AG08395 (cell line): ENCODE results near the gene CROCC2.

Source experiments
- DNase-seq: peaks from one replicate; pipeline ENCODE4 v3.0.0; 2012; ENCODE audit warnings: mixed read lengths, low spot score

Gene CROCC2

DNA sequence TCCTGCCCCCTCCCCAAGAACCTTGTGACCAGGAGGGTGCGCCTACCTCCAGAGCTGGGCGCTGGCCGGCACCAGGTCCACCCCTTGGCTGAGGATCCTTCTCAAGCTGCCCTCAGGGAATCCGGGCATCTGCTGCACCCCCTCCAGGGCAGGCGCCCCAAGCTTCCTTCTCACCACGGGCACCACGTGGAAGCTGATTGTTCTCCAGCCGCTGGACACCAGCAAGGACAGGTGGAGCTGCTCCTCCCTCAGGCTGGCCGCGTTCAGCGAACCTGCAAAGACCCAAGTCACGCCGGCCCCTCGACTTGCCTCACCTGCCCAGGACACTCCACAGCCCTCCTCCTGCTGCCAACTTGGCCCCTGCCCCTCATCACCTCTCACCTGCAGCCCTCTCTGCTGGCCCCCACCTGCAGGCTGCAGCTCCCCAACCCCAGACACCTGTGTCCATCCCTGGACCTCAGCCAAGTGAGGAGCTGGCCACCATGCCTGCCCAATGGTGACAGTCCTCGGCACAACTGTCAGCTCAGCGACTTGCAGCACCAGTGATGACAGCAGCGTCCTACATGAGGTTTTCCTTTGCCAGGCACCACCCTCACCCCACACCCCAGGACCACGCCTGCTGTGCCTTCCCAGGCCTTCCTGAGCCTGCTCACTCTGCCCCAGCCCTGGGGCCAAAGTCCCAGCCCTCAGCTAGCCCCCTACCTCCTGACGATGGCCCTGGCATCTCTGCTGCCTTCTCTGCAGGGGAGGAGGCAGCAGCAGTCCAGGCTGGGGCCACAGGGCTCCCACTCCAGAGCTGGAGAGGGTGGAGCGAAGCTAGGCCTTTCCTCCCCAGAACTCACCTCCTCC lies 14.4 kb upstream of the CROCC2 start:
- DNase-seq = no peak

DNA sequence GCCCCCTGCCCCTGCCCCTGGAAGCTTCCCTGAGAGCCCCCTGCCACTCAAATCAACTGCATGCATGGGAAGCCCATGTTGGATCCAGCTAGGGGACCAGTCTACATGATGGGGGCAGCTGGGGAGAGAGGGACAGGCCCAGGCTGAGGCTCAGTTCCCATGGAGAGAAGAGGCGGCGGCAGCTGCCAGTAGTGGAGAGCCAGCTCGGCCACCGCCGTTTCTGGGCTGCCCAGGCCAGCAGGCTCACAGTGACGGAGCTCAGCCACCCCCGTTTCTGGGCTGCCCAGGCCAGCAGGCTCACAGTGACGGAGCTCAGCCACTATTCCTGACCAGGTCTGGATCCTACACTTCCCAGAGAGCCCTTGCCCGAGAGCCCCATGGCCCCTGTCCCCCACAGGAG lies 13.8 kb upstream of the CROCC2 start:
- DNase-seq = no peak

- no peak for DNase-seq
These were observed 13.2 kb upstream of the CROCC2 start for GRCh38 chr2:240892925-240893324.

DNA sequence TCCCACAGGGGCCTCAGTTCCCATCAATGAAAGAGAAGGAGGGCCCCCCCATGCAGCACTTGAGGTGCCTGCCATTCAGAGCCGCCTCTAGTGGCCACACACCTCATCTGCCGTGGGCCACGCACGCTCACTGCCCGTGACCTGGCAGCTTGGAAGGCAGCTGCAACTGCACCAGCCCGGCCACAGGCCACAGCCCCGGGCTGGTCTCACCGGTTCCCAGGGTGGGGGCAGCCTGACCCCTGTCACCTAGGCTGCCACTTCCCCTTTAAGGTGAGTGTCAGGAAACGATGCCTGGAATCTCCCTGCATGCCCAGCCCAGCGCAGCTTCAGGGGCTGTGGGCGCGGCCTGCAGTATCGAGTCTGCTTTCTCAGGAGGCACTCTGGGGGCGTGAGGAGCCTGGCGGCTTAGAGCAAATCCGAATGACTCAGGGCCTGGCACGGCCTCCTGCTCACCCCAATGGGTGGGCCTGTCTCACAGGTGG lies 12.7 kb upstream of the CROCC2 start:
- DNase-seq = peak; percentile 60

DNA sequence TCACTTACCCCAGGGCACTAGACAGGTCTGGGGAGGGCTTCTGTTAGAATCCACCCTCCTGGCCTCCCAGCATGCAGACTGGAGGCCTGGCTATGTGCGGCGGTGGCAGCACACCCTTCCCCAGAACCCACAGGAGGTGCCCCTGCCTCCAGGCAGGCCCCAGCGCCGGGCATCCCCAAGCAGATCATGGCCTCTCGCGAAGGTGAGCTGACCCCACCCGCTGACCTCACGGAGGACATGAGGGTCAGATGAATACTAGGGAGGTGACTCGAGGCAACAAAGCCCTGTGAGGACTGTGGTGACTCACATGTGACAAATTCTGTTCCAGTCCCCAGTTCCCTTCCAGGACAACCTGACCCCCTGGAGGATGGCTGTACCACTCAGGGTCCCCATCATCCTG lies 12.1 kb upstream of the CROCC2 start:
- no peak for DNase-seq

GRCh38 chr2:240894836-240895558 lies 11.1 kb upstream of the CROCC2 start:
- DNase-seq = no peak

DNA sequence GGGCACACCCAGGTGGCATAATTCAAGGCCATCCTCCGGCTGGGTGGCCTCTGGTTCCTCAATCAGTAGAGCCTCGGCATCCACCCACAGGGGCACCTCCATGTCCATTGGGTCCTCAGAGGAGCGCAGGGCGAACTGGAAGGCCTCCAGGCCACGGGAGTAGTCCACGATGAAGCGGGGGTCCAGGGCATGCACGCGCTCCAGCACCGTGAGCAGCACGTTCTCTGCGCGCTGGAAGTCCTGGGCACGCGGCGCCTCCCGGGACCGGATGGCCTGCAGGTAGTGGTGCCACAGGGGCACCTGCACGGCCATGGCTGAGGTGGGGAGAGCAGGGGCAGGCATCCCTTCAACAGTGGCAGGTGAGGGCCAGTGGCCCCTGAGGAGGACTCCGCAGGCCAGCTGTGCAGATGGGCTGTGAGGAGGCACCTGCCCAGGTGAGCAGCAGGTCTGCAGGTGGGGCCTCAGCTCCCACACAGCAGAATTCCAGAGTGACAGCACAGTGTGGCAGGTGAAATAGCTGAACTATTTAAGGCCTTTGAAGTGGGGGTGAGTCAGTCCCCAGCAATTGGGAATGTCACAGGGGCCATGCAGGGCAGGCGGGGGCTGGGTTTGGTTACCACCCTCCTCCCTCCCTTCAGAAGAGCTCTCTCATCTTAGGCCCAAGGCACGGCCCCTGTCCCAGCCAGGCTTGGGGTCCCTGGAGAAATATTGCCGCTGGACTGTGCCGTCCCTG lies 10.3 kb upstream of the CROCC2 start, which contains the start of gene MAB21L4:
Gene MAB21L4, minus strand, starts transcription at position 501 of the 733 bp plus-strand sequence. Its CDS starts 159 bp downstream, at position 342.
- no peak for DNase-seq

- DNase-seq = no peak
These were observed 9.7 kb upstream of the CROCC2 start for GRCh38 chr2:240896394-240896793.

DNA sequence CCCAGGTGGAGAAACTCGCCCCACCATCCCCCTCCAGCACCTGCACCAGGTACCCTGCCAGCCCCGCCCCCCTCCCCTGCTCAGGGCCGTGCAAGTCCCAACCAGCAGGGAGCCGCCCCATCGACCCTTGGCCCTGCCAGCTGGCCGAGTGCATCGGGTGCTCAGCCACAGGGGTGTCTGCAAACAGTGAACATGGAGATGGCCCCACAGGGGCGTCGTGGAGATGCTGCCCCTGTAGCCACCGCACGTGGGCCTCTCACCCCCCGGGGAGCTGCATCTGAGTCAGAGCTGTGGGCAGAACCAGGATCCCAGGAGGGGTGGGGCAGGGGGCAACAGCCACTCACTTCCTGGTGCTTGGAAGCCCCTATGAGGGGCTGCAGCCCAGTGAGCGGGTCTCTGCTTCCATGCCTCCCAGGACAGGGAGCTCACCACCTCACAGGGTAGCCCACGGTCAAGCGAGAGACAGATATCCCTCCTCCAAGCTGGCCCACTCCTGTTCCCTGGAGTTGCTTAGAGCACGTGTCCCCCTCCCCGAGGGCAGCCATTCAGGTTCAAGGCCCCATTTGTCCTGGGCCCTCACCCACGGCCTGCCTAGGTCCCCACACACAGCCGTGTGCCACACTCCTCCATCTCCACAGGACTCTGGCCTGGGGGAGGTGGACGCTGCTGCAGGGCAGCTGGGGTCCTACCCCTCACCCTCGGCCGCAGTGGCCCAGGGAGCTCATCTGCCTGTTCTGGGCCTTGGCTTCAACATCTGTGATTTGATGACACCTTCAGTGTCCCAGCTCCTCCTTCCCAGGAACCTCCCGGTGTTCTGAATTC lies 9.1 kb upstream of the CROCC2 start:
- no peak for DNase-seq

- DNase-seq = no peak
These were observed 7.9 kb upstream of the CROCC2 start for GRCh38 chr2:240898108-240898730.

DNA sequence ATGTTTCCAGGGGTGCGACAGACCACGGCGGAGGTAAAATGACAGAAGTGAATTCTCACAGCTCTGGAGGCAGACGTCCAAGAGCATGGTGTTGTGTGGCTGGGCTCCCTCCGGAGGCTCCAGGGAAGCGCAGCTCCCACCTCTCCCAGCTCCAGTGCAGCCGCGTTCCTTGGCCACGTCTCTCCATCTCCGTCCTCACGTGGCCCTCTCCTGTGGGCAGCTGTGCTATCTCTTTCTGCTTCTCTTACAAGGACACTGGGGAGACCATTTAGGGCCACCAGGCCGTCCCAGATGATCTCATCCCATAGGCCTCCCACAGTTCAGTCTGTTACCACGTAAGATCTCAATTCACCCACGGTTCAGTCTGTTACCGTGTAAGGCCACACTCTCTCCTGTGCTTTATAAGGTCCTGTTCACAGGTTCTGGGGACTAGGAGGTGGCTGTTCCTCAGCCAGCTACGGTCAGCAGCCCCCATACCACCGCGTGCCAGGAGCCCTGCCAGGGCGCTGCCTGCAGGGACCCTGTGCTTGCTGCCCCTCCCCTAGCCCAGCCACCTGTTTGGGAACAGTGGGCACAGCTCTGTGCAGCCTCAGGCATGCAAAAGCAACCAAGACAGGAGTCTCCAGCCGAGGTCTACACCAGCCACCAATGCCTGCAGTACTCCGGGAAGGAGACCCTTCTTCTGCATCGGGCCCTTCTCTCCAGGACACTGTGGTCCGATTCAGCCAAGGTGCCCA lies 7.2 kb upstream of the CROCC2 start:
- no peak for DNase-seq

DNA sequence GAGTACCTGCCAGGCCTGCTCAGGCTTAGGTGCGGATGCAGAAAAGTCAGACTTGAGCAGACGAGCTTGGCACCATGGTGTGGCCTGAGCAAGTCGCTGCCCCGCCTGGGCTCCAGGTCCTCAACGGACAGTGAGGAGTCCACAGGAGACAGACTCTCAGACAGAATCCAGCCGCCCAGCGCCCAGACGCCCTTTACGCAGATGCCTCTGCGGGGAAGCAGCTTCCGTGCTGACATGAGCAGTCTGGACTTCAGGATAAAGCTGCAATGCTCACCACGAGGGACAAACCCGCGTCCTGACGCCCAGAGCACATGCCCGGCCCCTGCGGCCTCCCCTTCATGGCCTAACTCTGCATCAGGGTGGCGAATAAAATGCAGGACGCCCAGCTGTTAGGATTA lies 6.7 kb upstream of the CROCC2 start:
- no peak for DNase-seq

DNA sequence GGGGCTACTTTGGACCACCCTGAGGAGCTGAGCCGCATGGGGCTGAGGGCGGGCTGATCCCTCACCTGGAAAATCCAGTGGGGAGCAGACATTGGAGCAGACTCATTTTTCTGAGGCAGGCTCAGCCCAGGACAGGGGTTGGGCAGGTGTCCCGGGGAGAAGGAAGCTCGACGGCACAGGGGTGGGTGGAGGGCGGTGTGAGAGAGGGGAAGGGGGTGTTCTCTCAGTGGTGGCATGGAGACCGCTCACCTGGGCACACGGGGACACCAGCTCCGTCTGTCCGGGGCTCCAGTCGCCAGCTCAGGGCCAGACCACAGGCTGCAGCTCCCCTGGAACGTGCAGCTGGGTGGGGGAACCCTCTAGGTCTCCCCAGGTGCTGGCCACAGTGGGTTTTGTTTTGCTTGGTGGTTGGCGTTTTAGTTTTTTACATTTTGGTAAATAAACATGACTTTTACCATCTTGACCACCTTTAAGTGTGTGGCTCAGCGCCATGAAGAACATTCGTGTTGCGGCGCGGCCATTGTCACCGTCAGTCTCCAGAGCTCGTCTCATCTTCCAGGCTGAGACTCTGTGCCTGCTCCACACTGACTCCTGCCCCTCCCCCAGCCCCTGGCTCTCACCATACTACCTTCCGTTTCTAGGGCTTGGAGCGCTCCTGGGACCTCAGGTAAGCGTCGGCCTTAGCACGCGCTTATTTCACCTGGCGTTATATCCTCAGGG lies 5.8 kb upstream of the CROCC2 start:
- no peak for DNase-seq

DNA sequence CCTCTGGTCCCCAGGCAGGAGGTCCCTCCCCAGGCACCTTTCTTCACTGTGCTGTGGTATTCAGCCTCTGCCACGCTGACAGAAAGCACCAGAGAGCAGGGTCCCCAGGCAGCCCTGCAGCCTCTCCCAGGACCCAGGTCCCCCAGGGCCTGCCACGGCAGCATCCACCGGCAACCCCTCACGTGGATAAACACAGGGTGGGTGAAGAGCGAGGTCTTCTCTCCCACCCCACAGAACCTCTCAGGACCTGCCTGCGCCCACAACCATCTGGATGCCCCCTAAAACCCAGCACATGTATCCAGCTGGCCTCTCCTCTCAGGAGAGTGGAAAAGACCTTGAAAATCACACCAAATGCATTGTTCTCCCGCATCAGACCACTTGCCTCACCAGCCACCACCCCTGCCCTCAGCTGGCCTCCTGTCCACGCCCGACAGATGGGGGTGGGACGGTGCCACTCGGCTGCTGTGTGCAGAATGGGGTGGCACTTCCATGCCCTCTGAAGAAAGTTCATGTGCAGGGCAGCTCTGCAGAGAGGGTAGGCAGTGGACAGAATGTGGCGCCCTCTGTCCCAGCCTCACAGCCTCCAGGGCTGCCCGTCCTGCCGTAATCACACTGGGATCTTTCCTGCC lies 4.0 kb upstream of the CROCC2 start:
- DNase-seq = no peak

GRCh38 chr2:240902615-240903041 lies 3.5 kb upstream of the CROCC2 start:
- no peak for DNase-seq

DNA sequence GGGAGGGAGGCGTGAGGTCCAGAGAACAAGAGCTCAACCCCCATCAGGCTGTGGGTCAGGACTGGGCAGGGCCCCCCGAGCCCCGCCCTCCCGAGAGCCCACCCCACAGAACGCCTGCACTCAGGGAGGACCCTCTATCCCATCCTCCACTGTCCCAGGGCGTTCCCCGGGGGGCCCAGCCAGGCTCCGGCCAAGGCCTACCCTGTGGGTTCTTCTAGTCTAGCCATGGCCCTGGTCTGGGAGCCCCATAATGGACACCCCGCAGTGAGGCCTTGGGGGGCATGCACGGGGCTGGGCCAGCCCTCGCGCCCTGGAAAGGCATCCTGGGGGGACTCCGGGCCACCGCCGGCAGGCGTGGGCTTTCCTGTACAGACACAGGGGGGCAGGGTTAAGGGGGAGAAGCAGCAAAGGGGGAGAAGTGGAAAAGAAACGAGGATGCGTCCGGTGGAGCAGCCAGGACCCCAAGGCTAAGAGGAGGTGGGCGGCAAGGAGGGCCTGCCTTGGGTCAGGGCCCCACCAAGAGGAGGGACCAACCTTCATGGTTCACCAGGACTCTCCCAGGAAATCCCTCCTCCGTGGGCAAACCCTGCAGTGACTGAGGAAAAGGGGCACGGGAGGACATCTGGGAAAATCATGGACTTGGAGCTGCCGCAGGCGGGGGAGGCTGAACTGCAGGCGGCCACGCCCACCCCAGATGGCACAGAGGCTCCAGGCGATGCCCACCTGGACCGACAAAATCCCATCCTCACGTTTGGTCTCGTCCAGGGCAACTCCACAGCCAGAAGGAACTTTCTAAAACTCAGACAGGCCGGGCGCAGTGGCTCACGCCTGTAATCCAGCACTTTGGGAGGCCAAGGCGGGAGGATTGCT lies 2.7 kb upstream of the CROCC2 start:
- no peak for DNase-seq

DNA sequence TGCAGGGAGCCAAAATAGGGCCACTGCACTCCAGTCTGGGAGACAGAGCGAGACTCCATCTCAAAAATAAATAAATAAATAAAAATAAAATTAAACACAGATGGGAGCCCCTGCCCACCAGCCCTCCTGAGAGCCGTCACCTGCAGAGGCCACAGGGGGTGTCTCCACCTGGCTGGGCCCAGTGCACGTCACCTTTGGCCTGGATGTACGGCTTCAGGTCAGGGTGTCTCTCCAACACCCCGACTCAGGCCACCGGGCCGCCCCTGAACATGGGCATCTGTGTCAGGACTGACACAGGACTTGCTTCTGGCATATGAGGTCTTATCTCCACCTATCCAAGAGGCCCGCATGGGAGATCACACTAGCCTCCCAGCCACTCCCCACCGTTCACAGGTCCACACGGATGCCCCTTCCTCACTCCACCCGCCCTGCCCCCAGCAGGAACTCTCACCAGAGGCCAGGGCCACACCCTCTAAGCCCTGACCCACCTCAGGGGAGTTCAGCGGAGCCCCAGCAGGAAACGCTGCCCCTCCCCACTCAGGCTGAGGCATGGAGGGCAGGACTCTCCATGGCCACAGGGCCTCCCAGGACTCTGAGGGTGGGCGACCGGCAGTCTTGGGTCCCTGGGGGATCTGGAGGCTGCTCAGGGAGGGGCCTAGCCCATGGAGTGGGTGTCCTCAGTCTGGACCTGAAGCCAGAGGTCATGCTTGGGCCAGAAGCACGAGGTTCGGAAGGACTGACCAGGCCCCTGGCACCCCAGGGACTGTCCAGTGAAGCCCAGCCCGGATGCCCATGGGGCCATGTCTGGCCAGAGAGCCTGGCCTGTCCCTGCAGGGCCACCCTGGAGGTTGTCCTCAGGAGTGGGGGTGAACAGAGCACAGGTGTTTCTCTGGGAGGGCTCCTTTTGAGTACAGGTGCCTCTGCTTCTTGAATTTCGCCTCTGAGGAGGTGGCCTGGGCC lies 1.6 kb upstream of the CROCC2 start:
- no peak for DNase-seq
